ENCODE data around the gene NR2C1.

- TF ChIP-seq CTCF (IDR thresholded peaks at IDR 0.05 in 2 of 3, conservative IDR thresholded peaks at IDR 0.05 in 1 of 3; ENCODE audit: borderline replicate concordance in 1 of 3, insufficient read depth in 1 of 3, low read depth in 2 of 3, low read length in 2 of 3): no peak
- no peak for TF ChIP-seq POLR2AphosphoS5 (IDR thresholded peaks at IDR 0.05; ENCODE audit: low read depth, low read length)
- TF ChIP-seq SP1 (IDR thresholded peaks at IDR 0.05; ENCODE audit: low read depth): no peak
- TF ChIP-seq CEBPB (IDR thresholded peaks at IDR 0.05; ENCODE audit: low read depth): no peak
- no peak for TF ChIP-seq RAD21 (IDR thresholded peaks at IDR 0.05; ENCODE audit: low read depth)
- TF ChIP-seq YY1 (IDR thresholded peaks at IDR 0.05; ENCODE audit: extremely low read depth, insufficient replicate concordance, low read depth, low read length): no peak
- TF ChIP-seq, protein P1, sequence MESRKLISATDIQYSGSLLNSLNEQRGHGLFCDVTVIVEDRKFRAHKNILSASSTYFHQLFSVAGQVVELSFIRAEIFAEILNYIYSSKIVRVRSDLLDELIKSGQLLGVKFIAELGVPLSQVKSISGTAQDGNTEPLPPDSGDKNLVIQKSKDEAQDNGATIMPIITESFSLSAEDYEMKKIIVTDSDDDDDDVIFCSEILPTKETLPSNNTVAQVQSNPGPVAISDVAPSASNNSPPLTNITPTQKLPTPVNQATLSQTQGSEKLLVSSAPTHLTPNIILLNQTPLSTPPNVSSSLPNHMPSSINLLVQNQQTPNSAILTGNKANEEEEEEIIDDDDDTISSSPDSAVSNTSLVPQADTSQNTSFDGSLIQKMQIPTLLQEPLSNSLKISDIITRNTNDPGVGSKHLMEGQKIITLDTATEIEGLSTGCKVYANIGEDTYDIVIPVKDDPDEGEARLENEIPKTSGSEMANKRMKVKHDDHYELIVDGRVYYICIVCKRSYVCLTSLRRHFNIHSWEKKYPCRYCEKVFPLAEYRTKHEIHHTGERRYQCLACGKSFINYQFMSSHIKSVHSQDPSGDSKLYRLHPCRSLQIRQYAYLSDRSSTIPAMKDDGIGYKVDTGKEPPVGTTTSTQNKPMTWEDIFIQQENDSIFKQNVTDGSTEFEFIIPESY (IDR thresholded peaks at IDR 0.05; ENCODE audit: extremely low read depth, insufficient replicate concordance, low read length): no peak
- TF ChIP-seq POLR2A (IDR thresholded peaks at IDR 0.05; ENCODE audit: borderline replicate concordance, extremely low read depth, insufficient read depth, insufficient read length): no peak
- no peak for TF ChIP-seq EZH2 (IDR thresholded peaks at IDR 0.05)
- no peak for TF ChIP-seq MAX (IDR thresholded peaks at IDR 0.05)
- TF ChIP-seq SRF (IDR thresholded peaks at IDR 0.05; ENCODE audit: low read depth): no peak
Measured at GRCh38 chr12:95107362-95107761, 33.9 kb upstream of the NR2C1 start.
